SK-N-SH (cell line): ENCODE results near the gene DNM2. TPM values are rescaled to one million over a fixed set of nuclear protein-coding genes. Genes with fewer than 3 reads are reported as not detected.

ENCODE experiments used
- CTCF ChIA-PET: fragments of 300-600, 350-600 bp; formaldehyde crosslinking; extraction: SDS; loops from one replicate; lab custom pipeline; 2021; lab: Yijun Ruan, JAX
- POLR2A ChIA-PET: fragments of 350-600 bp; sonication (Branson Sonifier 250); formaldehyde crosslinking; extraction: SDS; loops from one replicate; lab custom pipeline; 2020; ENCODE audit warnings: antibody characterized with exemption, inconsistent platforms; lab: Yijun Ruan, JAX
- DNase-seq: peaks from one replicate; pipeline ENCODE4 v3.0.0; 2012
- H2AFZ ChIP-seq: fragments of 200-600 bp; sonication (generic); 2 replicates; pipeline ENCODE4 v1.8.1; 2016; ENCODE audit warnings: antibody characterized with exemption, mild to moderate bottlenecking, low read depth
- H3F3A ChIP-seq: fragments of 200-600 bp; sonication (generic); replicated peaks from 2 replicates; pipeline ENCODE3; 2016; ENCODE audit warnings: antibody characterized with exemption, mild to moderate bottlenecking; ENCODE audit not compliant: insufficient read depth
- H3K27ac ChIP-seq, 2 experiments: fragments of 200-500 bp in 1 of 2; fragments of 200-600 bp in 1 of 2; sonication (Bioruptor generic) in 1 of 2; sonication (generic), shearing (Covaris generic) in 1 of 2; 2 replicates each; pipeline versions ENCODE4 v1.5.1 to v1.6.1; 2014 to 2016; ENCODE audit warnings: low read depth in 2 of 2, inconsistent platforms in 1 of 2, low read length in 1 of 2, mild to moderate bottlenecking in 1 of 2, mixed read lengths in 1 of 2
- H3K27me3 ChIP-seq: fragments of 200-600 bp; sonication (generic), shearing (Covaris generic); 2 replicates; pipeline ENCODE4 v1.6.1; 2016; ENCODE audit warnings: mixed run types; ENCODE audit not compliant: insufficient read depth
- H3K36me3 ChIP-seq, 2 experiments: fragments of 200-500 bp in 1 of 2; fragments of 200-600 bp in 1 of 2; sonication (Bioruptor generic) in 1 of 2; sonication (generic) in 1 of 2; replicated peaks in 1 of 2; 2 replicates each; pipeline versions ENCODE3 to v1.5.1; 2014 to 2016; ENCODE audit warnings: low read length in 1 of 2, mild to moderate bottlenecking in 1 of 2; ENCODE audit not compliant: insufficient read depth in 2 of 2, control insufficient read depth in 1 of 2
- H3K4me1 ChIP-seq, 2 experiments: fragments of 200-500 bp in 1 of 2; fragments of 200-600 bp in 1 of 2; sonication (Bioruptor generic) in 1 of 2; sonication (generic), shearing (Covaris generic) in 1 of 2; 2 replicates each; pipeline versions ENCODE4 v1.5.1 to v1.6.1; 2014 to 2016; ENCODE audit warnings: low read depth in 1 of 2, low read length in 1 of 2, mixed run types in 1 of 2; ENCODE audit not compliant: insufficient read depth in 2 of 2, control insufficient read depth in 1 of 2
- H3K4me2 ChIP-seq: fragments of 200-600 bp; sonication (generic), shearing (Covaris generic); 2 replicates; pipeline ENCODE4 v1.6.1; 2017; ENCODE audit warnings: mixed run types
- H3K4me3 ChIP-seq, 2 experiments: fragments of 200-500 bp in 1 of 2; fragments of 200-600 bp in 1 of 2; sonication (Bioruptor generic) in 1 of 2; sonication (generic), shearing (Covaris generic) in 1 of 2; 2 replicates each; pipeline versions ENCODE4 v1.5.1 to v1.8.1; 2014 to 2016; ENCODE audit warnings: low read depth in 2 of 2, inconsistent platforms in 1 of 2, low read length in 1 of 2, mild to moderate bottlenecking in 1 of 2, mixed read lengths in 1 of 2, moderate library complexity in 1 of 2
- H3K79me2 ChIP-seq: fragments of 200-600 bp; sonication (generic); 2 replicates; pipeline ENCODE4 v1.8.1; 2017; ENCODE audit warnings: mild to moderate bottlenecking; ENCODE audit not compliant: insufficient read depth
- H3K9ac ChIP-seq: fragments of 200-600 bp; sonication (generic); 2 replicates; pipeline ENCODE4 v1.6.1; 2017; ENCODE audit warnings: mixed run types
- H3K9me2 ChIP-seq: fragments of 200-600 bp; sonication (generic); 2 replicates; pipeline ENCODE4 v1.6.1; 2017; ENCODE audit warnings: mixed run types
- H3K9me3 ChIP-seq: fragments of 200-600 bp; sonication (generic); 2 replicates; pipeline ENCODE4 v1.6.1; 2017; ENCODE audit warnings: mixed run types, mild to moderate bottlenecking, moderate library complexity
- H4K20me1 ChIP-seq: fragments of 200-600 bp; sonication (generic); 2 replicates; pipeline ENCODE4 v1.6.1; 2017; ENCODE audit warnings: mild to moderate bottlenecking, mixed run types; ENCODE audit not compliant: insufficient read depth
- CHD2 ChIP-seq: fragments of 150-350 bp; IDR thresholded peaks from 2 replicates; pipeline ENCODE4 v1.6.1; 2018; ENCODE audit warnings: low read length; ENCODE audit not compliant: partially characterized antibody
- FOSL2 ChIP-seq: IDR thresholded peaks from 2 replicates; pipeline ENCODE4 v1.4.0; 2012; ENCODE audit warnings: low read depth, mild to moderate bottlenecking, moderate library complexity, borderline replicate concordance
- FOXJ3 ChIP-seq: sonication (generic); formaldehyde crosslinking; IDR thresholded peaks from 2 replicates; pipeline ENCODE4 v1.5.1; 2020; ENCODE audit warnings: mild to moderate bottlenecking, missing genetic modification reagents
- JUND ChIP-seq: IDR thresholded peaks from 2 replicates; pipeline ENCODE4 v1.4.0; 2012
- MAX ChIP-seq: IDR thresholded peaks from 2 replicates; pipeline ENCODE4 v1.4.0; 2012; ENCODE audit warnings: low read depth
- RFX5 ChIP-seq: IDR thresholded peaks from 2 replicates; pipeline ENCODE4 v1.6.1; 2012; ENCODE audit warnings: mild to moderate bottlenecking, improper control_type of control experiment, low read length
- SIN3A ChIP-seq: IDR thresholded peaks from 2 replicates; pipeline ENCODE4 v1.6.1; 2012; ENCODE audit warnings: low read depth, mild to moderate bottlenecking, low read length, moderate library complexity, borderline replicate concordance
- SMC3 ChIP-seq: IDR thresholded peaks from 2 replicates; pipeline ENCODE4 v1.6.1; 2012; ENCODE audit warnings: low read depth, low read length, improper control_type of control experiment
- TAF1 ChIP-seq: IDR thresholded peaks from 2 replicates; pipeline ENCODE4 v1.6.1; 2012; ENCODE audit warnings: low read depth, mild to moderate bottlenecking, low read length, moderate library complexity, borderline replicate concordance
- USF1 ChIP-seq: IDR thresholded peaks from 2 replicates; pipeline ENCODE4 v1.4.0; 2012; ENCODE audit warnings: low read depth, borderline replicate concordance
- YY1 ChIP-seq: IDR thresholded peaks from 2 replicates; pipeline ENCODE4 v1.4.0; 2012; ENCODE audit warnings: low read depth, mild to moderate bottlenecking
- WGBS: methylation state at CpG from one replicate; pipeline ENCODE4 v1.1.6; 2017; ENCODE audit warnings: low lambda C conversion rate; 5-methylcytosine and 5-hydroxymethylcytosine counted together
- polyA plus RNA-seq, 3 experiments: library from polyadenylated mRNA; depleted of rRNA; stranded (reverse); fragments of >200 nt; gene quantifications; 2 replicates each; pipeline ENCODE4 v1.2.3, GENCODE V29; 2012
- TF ChIP-seq, protein P1 (sequence below): fragments of 150-350 bp; IDR thresholded peaks from 2 replicates; pipeline ENCODE4 v1.6.1; 2017; ENCODE audit warnings: antibody characterized with exemption, low read length, low read depth, borderline replicate concordance
- TF ChIP-seq, protein P2 (sequence below): IDR thresholded peaks from 2 replicates; pipeline ENCODE4 v1.6.1; 2012; ENCODE audit warnings: mild to moderate bottlenecking, low read depth, low read length, moderate library complexity

The DNM2 gene
- polyA plus RNA-seq, 1 of the 3 experiments (the other 2 are of a cell fraction): 52.5 TPM

GRCh38 chr19:10819124-10820060, 101.5 kb downstream of the DNM2 start:
- WGBS: 99% methylated on average over 22 of the region's 27 CpGs
- Histone ChIP-seq H3K79me2 (peaks cover 29% of the 10 kb centered on the region), H3K27ac (peak overlapping the region; percentile 91; a peak in 1 of 4 replicates), H3K9ac (no peak overlapping the region), H3K9me3 (no peaks in the 10 kb centered on the region), H3K9me2 (no peaks in the 10 kb centered on the region), H3K27me3 (no peaks in the 10 kb centered on the region), H3K36me3 (peaks cover 10 to 21% of the 10 kb centered on the region in 2 experiments), H2AFZ (no peak overlapping the region), H3F3A (no peaks in the 10 kb centered on the region), H3K4me2 (no peak overlapping the region), H3K4me3 (no peak overlapping the region), H4K20me1 (no peaks in the 10 kb centered on the region), H3K4me1 (peaks cover 28 to 53% of the 10 kb centered on the region in 2 experiments; a peak in 3 of 4 replicates)
- no peak for DNase-seq
- ChIA-PET POLR2A (no interaction called here), CTCF (interaction anchor here (0.7 to 2.8 kb wide), 7 partner anchors 9 to 102 kb away, joined by 3 to 16 read pairs (median 5); partner anchors contain the start of gene DNM2)
- TF ChIP-seq USF1 (no peak), MAX (no peak), FOSL2 (no peak), FOXJ3 (no peak), JUND (no peak), YY1 (no peak), SIN3A (no peak), SMC3 (no peak), TAF1 (no peak), RFX5 (no peak), CHD2 (no peak)
- TF ChIP-seq, protein P1, sequence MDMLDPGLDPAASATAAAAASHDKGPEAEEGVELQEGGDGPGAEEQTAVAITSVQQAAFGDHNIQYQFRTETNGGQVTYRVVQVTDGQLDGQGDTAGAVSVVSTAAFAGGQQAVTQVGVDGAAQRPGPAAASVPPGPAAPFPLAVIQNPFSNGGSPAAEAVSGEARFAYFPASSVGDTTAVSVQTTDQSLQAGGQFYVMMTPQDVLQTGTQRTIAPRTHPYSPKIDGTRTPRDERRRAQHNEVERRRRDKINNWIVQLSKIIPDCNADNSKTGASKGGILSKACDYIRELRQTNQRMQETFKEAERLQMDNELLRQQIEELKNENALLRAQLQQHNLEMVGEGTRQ: no peak
- TF ChIP-seq, protein P2, sequence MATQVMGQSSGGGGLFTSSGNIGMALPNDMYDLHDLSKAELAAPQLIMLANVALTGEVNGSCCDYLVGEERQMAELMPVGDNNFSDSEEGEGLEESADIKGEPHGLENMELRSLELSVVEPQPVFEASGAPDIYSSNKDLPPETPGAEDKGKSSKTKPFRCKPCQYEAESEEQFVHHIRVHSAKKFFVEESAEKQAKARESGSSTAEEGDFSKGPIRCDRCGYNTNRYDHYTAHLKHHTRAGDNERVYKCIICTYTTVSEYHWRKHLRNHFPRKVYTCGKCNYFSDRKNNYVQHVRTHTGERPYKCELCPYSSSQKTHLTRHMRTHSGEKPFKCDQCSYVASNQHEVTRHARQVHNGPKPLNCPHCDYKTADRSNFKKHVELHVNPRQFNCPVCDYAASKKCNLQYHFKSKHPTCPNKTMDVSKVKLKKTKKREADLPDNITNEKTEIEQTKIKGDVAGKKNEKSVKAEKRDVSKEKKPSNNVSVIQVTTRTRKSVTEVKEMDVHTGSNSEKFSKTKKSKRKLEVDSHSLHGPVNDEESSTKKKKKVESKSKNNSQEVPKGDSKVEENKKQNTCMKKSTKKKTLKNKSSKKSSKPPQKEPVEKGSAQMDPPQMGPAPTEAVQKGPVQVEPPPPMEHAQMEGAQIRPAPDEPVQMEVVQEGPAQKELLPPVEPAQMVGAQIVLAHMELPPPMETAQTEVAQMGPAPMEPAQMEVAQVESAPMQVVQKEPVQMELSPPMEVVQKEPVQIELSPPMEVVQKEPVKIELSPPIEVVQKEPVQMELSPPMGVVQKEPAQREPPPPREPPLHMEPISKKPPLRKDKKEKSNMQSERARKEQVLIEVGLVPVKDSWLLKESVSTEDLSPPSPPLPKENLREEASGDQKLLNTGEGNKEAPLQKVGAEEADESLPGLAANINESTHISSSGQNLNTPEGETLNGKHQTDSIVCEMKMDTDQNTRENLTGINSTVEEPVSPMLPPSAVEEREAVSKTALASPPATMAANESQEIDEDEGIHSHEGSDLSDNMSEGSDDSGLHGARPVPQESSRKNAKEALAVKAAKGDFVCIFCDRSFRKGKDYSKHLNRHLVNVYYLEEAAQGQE: no peak
